Ovary (tissue), 9 donors: Measurements from ENCODE around the gene ESRRG. TPM values are rescaled to one million over a fixed set of nuclear protein-coding genes. Genes with fewer than 3 reads are reported as not detected.

Experiments
- DNase-seq, 5 donors: peaks; one replicate each; pipeline ENCODE4 v3.0.0-alpha.2; 2019 to 2020
- H3K27ac ChIP-seq, 2 donors: fragments of 200-600 bp; one replicate each; pipeline versions ENCODE4 v1.5.1 to v1.8.0; 2019 to 2022
- H3K27me3 ChIP-seq: fragments of 200-600 bp; one replicate; pipeline ENCODE4 v1.8.0; 2022
- H3K36me3 ChIP-seq: fragments of 200-600 bp; sonication (generic); one replicate; pipeline ENCODE4 v1.5.1; 2019
- H3K4me1 ChIP-seq: one replicate; pipeline ENCODE4 v1.8.1; 2013; ENCODE audit warnings: mild to moderate bottlenecking, moderate library complexity; ENCODE audit not compliant: insufficient read depth
- H3K4me3 ChIP-seq: fragments of 200-600 bp; sonication (generic); one replicate; pipeline ENCODE4 v1.5.1; 2017
- H3K9me3 ChIP-seq, 2 donors: fragments of 200-600 bp in 1 of 2; sonication (generic) in 1 of 2; one replicate each; pipeline versions ENCODE4 v1.5.1 to v1.8.1; 2013 to 2019; ENCODE audit warnings: mild to moderate bottlenecking in 1 of 2, moderate library complexity in 1 of 2
- CTCF ChIP-seq, 3 donors: fragments of 450-650 bp in 2 of 3; fragments of 200-600 bp in 1 of 3; IDR thresholded peaks; one replicate each; pipeline versions ENCODE4 v1.5.1 to v1.8.0; 2016 to 2022; ENCODE audit warnings: antibody characterized with exemption in 3 of 3, mild to moderate bottlenecking in 1 of 3
- EP300 ChIP-seq: sonication (generic); formaldehyde crosslinking; IDR thresholded peaks from one replicate; pipeline ENCODE4 v1.6.1; 2017; ENCODE audit warnings: antibody characterized with exemption
- POLR2A ChIP-seq: fragments of 450-650 bp; IDR thresholded peaks from one replicate; pipeline ENCODE4 v1.6.1; 2017; ENCODE audit warnings: antibody characterized with exemption, mild to moderate bottlenecking, moderate library complexity
- WGBS, 3 donors: extraction: QIAGEN DNeasy Blood & Tissue Kit in 1 of 3; methylation state at CpG; one replicate each; pipeline versions ENCODE4 v1.1.5 to v1.1.7; 2013 to 2017; 5-methylcytosine and 5-hydroxymethylcytosine counted together
- intact Hi-C, 4 donors: fragments of 100-400 bp; cut with DNase I; formaldehyde crosslinking; loops; one replicate each; pipeline versions ENCODE4 v1.11.0 to v1.15.1; 2022 to 2023
- polyA plus RNA-seq, 2 donors: library from polyadenylated mRNA; stranded (reverse); fragments of 200-250 nt in 1 of 2; fragments of 350-450 nt in 1 of 2; fragmentation: Illumina TruSeq in 1 of 2; extraction: RNeasy Lipid Tissue Mini Kit (QIAGEN cat#74804) in 1 of 2; gene quantifications; one replicate each; pipeline ENCODE4 v1.2.3, GENCODE V29; 2013 to 2014
- total RNA-seq, 7 donors: library from RNA; depleted of rRNA in 2 of 7; stranded (reverse); fragments of >200 nt in 2 of 7; fragmentation: NEBNext Ultra II Directional in 3 of 7; extraction: Animal tissue kit (Norgen Biotek cat#: 25700) in 3 of 7; gene quantifications; one replicate each; pipeline versions ENCODE4 v1.1.0 to v1.2.4, GENCODE V29; 2016 to 2023
- donor health status: DM: no; HTN: no; CAD: no; lungs with moderate emphysema.
- donor health status: DM: no; HTN: no; CAD: no.
- donor health status: Bipolar disorder and iron deficiency.
- donor health status: DM: yes; HTN: yes; CAD: no.
- donor health status: DM: no; HTN: no; CAD: no.
- donor health status: DM: yes; HTN: yes; CAD: no.

Gene ESRRG
- total and polyA plus RNA-seq, 9 donors: 0.07 to 3.2 (median 1.2) TPM

- 87 to 91% (median 89%) methylated on average over 3 of the region's 3 CpGs for WGBS, 3 donors
- no peak overlapping the region for H3K27ac ChIP-seq
- no peak for DNase-seq
- TF ChIP-seq POLR2A (no peak), EP300 (no peak), CTCF (IDR thresholded peaks at IDR 0.05) (no peak)
- H3K4me1 ChIP-seq: no peaks in the 10 kb centered on the region
- no peaks in the 10 kb centered on the region for H3K27me3 ChIP-seq
- intact Hi-C loops: no loop called here
- no peaks in the 10 kb centered on the region for H3K36me3 ChIP-seq
- no peaks in the 10 kb centered on the region for H3K9me3 ChIP-seq
- H3K4me3 ChIP-seq: no peak overlapping the region
Measured at GRCh38 chr1:216702170-216702569, 21.1 kb downstream of the ESRRG start.

GRCh38 chr1:216700779-216701178 is 22.4 kb downstream of the ESRRG start:
- H3K4me1 ChIP-seq: no peaks in the 10 kb centered on the region
- H3K27ac ChIP-seq: no peak overlapping the region
- DNase-seq: no peak
- WGBS, 3 donors: 57 to 81% (median 69%) methylated on average over 4 of the region's 4 CpGs
- no peaks in the 10 kb centered on the region for H3K36me3 ChIP-seq
- no peak overlapping the region for H3K4me3 ChIP-seq
- no peaks in the 10 kb centered on the region for H3K9me3 ChIP-seq
- H3K27me3 ChIP-seq: no peaks in the 10 kb centered on the region
- TF ChIP-seq EP300 (no peak), CTCF (IDR thresholded peaks at IDR 0.05) (no peak), POLR2A (no peak)
- intact Hi-C loops: no loop called here

GRCh38 chr1:216691710-216692109 is 31.5 kb downstream of the ESRRG start:
- WGBS, 3 donors: 85 to 92% (median 87%) methylated on average over 3 of the region's 3 CpGs
- Histone ChIP-seq H3K36me3 (no peaks in the 10 kb centered on the region), H3K4me3 (no peak overlapping the region), H3K27me3 (no peaks in the 10 kb centered on the region), H3K4me1 (no peaks in the 10 kb centered on the region), H3K27ac (no peak overlapping the region), H3K9me3 (no peaks in the 10 kb centered on the region)
- TF ChIP-seq CTCF (IDR thresholded peaks at IDR 0.05) (no peak), POLR2A (no peak), EP300 (no peak)
- DNase-seq: no peak
- intact Hi-C loops: no loop called here

- TF ChIP-seq EP300: no peak
- no peak for TF ChIP-seq CTCF (IDR thresholded peaks at IDR 0.05)
- TF ChIP-seq POLR2A: no peak
- 76 to 87% (median 79%) methylated on average over 1 of the region's 1 CpG for WGBS, 3 donors
- no peak overlapping the region for H3K27ac ChIP-seq
- no peaks in the 10 kb centered on the region for H3K4me1 ChIP-seq
- H3K4me3 ChIP-seq: no peak overlapping the region
- no peaks in the 10 kb centered on the region for H3K27me3 ChIP-seq
- H3K36me3 ChIP-seq: no peaks in the 10 kb centered on the region
- no peaks in the 10 kb centered on the region for H3K9me3 ChIP-seq
- no peak for DNase-seq
- intact Hi-C loops: no loop called here
Measured at GRCh38 chr1:216690603-216691002, 32.6 kb downstream of the ESRRG start.
